ENCODE results near the gene APPBP2. TPM values are rescaled to one million over a fixed set of nuclear protein-coding genes. Genes with fewer than 3 reads are reported as not detected.
"Not testable (repeated sequence)": the region's sequence is repeated elsewhere in the genome, so short reads cannot be mapped to it uniquely, and the experiment has no call there.

Gene APPBP2
- total RNA-seq, 4 donors from 2014 or later, result 33.1 to 49.0 (median 45.4) TPM

DNA sequence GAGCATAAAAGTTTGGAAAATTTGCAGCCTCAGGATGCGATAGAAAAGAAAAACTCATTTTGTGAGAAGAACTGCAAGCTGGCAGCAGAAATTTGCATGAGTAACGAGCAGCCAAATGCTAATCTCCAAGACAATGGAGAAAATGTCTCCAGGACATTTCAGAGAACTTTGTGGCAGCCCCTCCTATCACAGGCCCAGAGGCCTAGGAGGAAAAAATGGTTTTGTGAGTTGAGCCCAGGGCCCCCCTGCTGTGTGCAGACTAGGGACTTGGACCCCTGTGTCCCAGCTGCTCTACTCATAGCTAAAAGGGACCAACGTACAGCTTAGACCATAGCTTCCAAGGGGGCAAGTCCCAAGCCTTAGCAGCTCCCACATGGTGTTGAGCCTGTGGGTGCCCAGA lies 34.3 kb downstream of the APPBP2 start:
- Histone ChIP-seq H3K36me3 (peaks cover 16 to 22% of the 10 kb centered on the region in 2 donors), H3K4me3 (replicated peaks in 1 of 3) (no peak overlapping the region), H3K4me1 (no peaks in the 10 kb centered on the region), H3K9me3 (no peaks in the 10 kb centered on the region), H3K27me3 (no peaks in the 10 kb centered on the region), H3K27ac (no peak overlapping the region)
- DNase-seq, result no peak
- 94 to 98% methylated on average over 2 to 3 of the region's 3 CpGs for WGBS, 2 donors
- TF ChIP-seq, protein P1, sequence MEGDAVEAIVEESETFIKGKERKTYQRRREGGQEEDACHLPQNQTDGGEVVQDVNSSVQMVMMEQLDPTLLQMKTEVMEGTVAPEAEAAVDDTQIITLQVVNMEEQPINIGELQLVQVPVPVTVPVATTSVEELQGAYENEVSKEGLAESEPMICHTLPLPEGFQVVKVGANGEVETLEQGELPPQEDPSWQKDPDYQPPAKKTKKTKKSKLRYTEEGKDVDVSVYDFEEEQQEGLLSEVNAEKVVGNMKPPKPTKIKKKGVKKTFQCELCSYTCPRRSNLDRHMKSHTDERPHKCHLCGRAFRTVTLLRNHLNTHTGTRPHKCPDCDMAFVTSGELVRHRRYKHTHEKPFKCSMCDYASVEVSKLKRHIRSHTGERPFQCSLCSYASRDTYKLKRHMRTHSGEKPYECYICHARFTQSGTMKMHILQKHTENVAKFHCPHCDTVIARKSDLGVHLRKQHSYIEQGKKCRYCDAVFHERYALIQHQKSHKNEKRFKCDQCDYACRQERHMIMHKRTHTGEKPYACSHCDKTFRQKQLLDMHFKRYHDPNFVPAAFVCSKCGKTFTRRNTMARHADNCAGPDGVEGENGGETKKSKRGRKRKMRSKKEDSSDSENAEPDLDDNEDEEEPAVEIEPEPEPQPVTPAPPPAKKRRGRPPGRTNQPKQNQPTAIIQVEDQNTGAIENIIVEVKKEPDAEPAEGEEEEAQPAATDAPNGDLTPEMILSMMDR (IDR thresholded peaks at IDR 0.05), result no peak
- TF ChIP-seq POLR2A (IDR thresholded peaks at IDR 0.05), result no peak
- intact Hi-C loops (cut with DNase I), result no loop called here

DNA sequence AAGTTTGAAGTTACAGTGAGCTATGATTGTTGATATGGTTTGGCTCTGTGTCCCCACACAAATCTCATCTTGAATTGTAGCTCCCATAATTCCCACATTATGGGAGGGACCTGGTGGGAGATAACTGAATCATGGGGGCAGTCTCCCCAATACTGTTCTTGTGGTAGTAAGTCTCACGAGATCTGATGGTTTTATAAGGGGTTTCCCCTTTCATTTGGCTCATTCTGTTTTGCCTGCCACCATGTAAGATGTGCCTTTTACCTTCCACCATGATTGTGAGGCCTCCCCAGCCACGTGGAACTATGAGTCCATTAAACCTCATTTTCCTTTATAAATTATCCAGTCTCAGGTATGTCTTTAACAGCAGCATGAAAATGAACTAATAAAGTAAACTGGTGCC lies 35.4 kb downstream of the APPBP2 start:
- H3K9me3 ChIP-seq; intact Hi-C loops (cut with DNase I); H3K4me1 ChIP-seq; H3K27me3 ChIP-seq; H3K27ac ChIP-seq; DNase-seq; H3K4me3 ChIP-seq (replicated peaks in 1 of 3): not testable (repeated sequence)
- peaks cover 14 to 22% of the 10 kb centered on the region in 2 donors for H3K36me3 ChIP-seq
- 98 to 100% methylated on average over 2 of the region's 2 CpGs for WGBS, 2 donors

DNA sequence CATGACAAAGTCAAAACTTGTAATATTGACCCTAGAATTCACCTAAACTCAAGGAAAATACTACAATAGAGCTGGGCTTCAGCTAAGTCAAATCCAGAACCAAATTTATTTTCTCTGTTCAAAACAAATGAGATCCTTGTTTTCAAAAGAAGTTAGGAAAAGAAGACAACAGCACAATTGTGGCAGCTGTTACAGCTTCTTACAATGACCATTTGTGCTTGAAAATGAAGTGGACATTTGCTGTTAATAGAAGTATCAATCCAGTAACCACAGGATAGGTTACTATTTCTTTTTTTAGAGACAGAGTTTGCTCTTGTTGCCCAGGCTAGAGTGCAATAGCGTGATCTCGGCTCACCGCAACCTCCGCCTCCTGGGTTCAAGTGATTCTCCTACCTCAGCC lies 44.4 kb downstream of the APPBP2 start:
- Histone ChIP-seq H3K4me1 (no peaks in the 10 kb centered on the region), H3K36me3 (peaks cover 0 to 3% of the 10 kb centered on the region in 2 donors), H3K4me3 (replicated peaks in 1 of 3) (no peak overlapping the region), H3K27ac (no peak overlapping the region), H3K27me3 (no peaks in the 10 kb centered on the region), H3K9me3 (no peaks in the 10 kb centered on the region)
- TF ChIP-seq POLR2A (IDR thresholded peaks at IDR 0.05), result no peak
- TF ChIP-seq, protein P1 (IDR thresholded peaks at IDR 0.05), result no peak
- intact Hi-C loops (cut with DNase I), result no loop called here
- WGBS, 2 donors, result 91 to 98% methylated on average over 4 of the region's 4 CpGs
- DNase-seq, result no peak

DNA sequence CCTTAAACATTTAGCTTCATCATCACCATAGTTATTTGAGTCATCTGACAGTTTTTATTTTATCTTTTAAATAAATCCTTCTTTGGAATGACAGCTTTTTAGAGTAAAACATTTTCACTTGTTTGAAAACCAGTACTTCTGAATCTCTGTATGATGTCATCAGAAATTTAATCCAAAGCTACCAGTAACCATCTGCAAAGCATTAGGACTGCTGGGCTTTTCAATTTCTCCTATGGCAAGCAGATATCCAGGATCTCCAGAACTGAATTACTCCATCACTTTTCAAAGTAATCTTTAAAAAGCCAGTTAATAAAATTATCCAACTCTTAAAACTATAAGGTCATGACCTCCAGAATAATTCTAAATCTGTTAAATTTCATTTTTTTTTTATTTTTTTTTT lies 52.3 kb downstream of the APPBP2 start:
- intact Hi-C loops (cut with DNase I), result loop anchor here (5.0 kb wide), 1 partner anchor 164 kb away; no protein-coding TSS in a partner anchor

DNA sequence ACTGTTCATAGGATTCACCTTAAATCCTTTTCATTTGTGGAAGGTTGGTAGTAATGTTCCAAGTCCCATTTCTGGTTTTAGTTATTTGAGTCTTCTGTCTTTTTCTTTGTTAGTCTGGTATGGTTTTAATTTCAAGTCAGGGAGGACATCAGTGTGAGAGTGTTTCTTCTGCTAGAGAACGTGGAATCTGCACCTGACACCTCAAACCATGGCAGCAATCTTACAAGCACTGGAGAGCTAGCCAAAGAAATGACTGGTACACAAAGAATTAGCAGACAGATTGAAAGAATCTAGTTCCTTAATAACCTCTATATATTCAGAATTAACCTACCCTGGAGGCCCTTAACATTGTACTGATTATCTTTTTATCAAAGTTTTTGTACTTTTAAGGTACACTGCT lies 53.6 kb downstream of the APPBP2 start:
- Histone ChIP-seq H3K27ac (no peak overlapping the region), H3K36me3 (no peaks in the 10 kb centered on the region), H3K9me3 (no peaks in the 10 kb centered on the region), H3K27me3 (no peaks in the 10 kb centered on the region), H3K4me1 (peaks cover 18 to 22% of the 10 kb centered on the region in 2 donors), H3K4me3 (replicated peaks in 1 of 3) (no peak overlapping the region)
- TF ChIP-seq POLR2A (IDR thresholded peaks at IDR 0.05), result no peak
- TF ChIP-seq, protein P1 (IDR thresholded peaks at IDR 0.05), result no peak
- 96 to 100% methylated on average over 1 of the region's 1 CpG for WGBS, 2 donors
- intact Hi-C loops (cut with DNase I), result loop anchor here (5.0 kb wide), 1 partner anchor 165 kb away; no protein-coding TSS in a partner anchor
- DNase-seq, result no peak

More for the DNA sequence above, 52.3 kb downstream of the APPBP2 start:
- Histone ChIP-seq H3K4me3 (replicated peaks in 1 of 3) (no peak overlapping the region), H3K9me3 (no peaks in the 10 kb centered on the region), H3K27me3 (no peaks in the 10 kb centered on the region), H3K4me1 (peaks cover 12 to 14% of the 10 kb centered on the region in 2 donors), H3K27ac (no peak overlapping the region), H3K36me3 (peaks cover 0 to 3% of the 10 kb centered on the region in 2 donors)
- DNase-seq, result no peak
- TF ChIP-seq POLR2A (IDR thresholded peaks at IDR 0.05), result no peak
- TF ChIP-seq, protein P1 (IDR thresholded peaks at IDR 0.05), result no peak

DNA sequence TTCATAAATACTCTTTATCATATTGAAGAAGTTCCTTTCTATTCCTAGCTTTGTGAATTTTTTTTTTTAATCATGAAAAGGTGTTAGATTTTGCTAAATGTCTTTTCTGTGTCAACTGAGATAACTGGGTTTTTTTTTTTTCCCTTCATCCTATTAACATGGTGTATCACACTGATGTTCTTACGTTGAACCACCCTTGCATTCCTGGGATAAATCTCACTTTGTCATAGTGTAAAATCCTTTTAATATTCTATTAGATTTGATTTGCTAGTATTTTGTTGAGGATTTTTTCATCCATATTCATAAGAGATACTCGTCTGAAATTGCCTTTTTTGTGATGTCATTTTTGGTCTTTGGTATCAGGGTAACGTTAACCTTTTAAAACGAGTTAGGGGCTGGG lies 54.6 kb downstream of the APPBP2 start:
- no peak overlapping the region for H3K27ac ChIP-seq
- 95 to 97% methylated on average over 4 of the region's 4 CpGs for WGBS, 2 donors
- H3K4me3 ChIP-seq (replicated peaks in 1 of 3), result no peak overlapping the region
- DNase-seq, result no peak
- intact Hi-C loops (cut with DNase I), result loop anchor here (5.0 kb wide), 1 partner anchor 166 kb away; no protein-coding TSS in a partner anchor
- TF ChIP-seq, protein P1 (IDR thresholded peaks at IDR 0.05), result no peak
- no peak for TF ChIP-seq POLR2A (IDR thresholded peaks at IDR 0.05)
- H3K27me3 ChIP-seq, result no peaks in the 10 kb centered on the region
- no peaks in the 10 kb centered on the region for H3K9me3 ChIP-seq
- peaks cover 18 to 22% of the 10 kb centered on the region in 2 donors for H3K4me1 ChIP-seq
- no peaks in the 10 kb centered on the region for H3K36me3 ChIP-seq

Measured in thyroid gland (tissue), 4 donors.